Measurements from ENCODE around the gene DYRK1B.
"Not testable (repeated sequence)": the region's sequence is repeated elsewhere in the genome, so short reads cannot be mapped to it uniquely, and the experiment has no call there.

The DYRK1B gene

GRCh38 chr19:39833464-39834286 lies at the start of gene DYRK1B:
TSS of gene DYRK1B (minus strand) at chr19:39834162. CDS start at chr19:39831867, 2,295 bp downstream.
- DNase-seq: peak; percentile 93

DNA sequence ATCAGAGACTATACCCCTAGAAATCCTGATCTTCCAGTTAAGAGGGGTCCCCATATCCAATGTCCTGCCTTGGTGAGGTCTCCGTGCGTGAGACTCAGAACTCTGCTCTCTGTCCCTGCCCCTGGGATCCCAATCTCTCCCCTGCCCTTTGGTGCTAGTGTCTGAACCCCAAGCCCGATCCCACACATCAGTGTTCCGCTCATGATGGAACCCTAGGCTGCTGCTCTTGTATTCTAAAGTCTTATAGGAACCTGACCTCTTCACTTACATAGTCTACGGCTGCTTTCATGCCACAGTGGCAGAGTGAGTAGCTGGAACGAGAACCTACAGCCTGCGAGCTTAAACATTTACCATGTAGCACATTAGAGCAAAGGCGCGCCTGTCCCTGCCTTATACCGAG lies 48.7 kb upstream of the DYRK1B start:
- DNase-seq: not testable (repeated sequence)

GRCh38 chr19:39881495-39882110 lies 47.6 kb upstream of the DYRK1B start:
- peak; percentile 11 for DNase-seq

DNA sequence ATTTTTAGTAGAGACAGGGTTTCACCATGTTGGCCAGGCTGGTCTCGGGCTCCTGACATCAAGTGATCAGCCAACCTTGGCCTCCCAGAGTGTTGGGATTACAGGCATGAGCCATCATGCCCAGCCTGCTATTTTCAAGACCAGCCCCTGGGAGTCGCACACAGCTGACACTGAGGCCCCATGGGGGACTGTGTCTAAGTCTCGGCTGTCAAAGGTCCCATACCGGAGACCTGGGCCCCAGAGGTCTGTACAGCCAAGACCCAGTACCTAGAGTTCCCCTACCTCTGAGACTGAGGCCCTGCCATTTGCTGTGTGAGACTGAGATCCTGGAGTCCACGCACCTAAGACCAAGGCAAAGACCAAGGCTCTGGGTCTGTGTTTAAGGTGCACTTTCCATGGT lies 46.3 kb upstream of the DYRK1B start:
- DNase-seq: not testable (repeated sequence)

DNA sequence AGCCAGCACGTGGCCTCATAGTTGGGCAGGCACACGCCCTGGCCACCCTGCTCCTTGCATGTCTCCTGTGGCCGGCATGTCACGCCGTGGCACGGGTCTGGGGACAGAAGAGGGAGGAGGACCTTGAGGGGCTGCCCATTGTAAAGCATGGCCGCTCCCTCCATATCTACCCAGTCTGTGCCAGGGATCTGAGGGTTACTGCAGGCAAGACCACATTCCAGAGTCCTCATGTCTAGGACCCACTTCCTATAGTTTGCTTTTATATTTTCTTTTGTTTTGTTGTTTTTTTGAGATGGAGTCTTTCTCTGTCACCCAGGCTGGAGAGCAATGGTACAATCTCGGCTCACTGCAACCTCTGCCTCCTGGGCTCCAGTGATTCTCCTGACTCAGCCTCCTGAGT lies 45.8 kb upstream of the DYRK1B start:
- not testable (repeated sequence) for DNase-seq

DNA sequence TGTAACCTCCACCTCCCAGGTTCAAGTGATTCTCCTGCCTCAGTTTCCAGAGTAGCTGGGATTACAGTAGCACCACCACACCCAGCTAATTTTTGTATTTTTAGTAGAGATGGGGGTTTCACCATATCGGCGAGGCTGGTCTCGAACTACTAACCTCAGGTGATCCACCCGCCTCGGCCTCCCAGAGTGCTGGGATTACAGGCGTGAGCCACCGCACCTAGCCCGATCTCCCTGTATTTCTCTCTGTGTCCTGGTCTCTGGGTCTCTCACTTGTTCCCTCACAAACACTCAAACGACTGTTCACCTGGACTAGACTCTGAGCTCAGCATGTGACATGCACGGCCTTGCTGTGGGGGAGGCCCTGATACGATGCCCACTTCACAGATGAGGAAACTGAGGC lies 44.9 kb upstream of the DYRK1B start:
- DNase-seq: not testable (repeated sequence)

GRCh38 chr19:39878398-39878797 lies 44.4 kb upstream of the DYRK1B start:
- DNase-seq: no peak

- DNase-seq: not testable (repeated sequence)
Observed at GRCh38 chr19:39877982-39878381, 44.0 kb upstream of the DYRK1B start.

- DNase-seq: not testable (repeated sequence)
Observed at GRCh38 chr19:39877488-39877887, 43.5 kb upstream of the DYRK1B start.

DNA sequence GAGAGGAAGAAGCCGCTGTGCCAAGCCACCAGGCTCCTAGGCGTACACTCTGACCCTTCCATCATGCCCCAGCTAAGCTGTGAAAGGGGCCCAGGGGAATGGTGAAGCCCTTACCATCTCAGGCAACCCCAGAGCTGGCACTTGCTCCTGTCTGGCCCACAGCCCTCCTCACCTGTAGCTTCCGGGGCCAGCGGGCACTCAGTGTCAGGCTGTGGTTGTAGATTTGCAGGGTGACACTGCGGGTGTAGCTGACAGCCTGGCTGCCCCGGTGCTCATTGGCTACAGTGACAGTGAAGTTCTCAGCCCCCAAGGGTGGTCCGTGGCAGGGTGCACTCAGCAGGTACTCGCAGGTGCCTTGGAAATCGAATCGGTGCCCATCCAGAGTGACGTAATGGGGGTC lies 42.5 kb upstream of the DYRK1B start:
- not testable (repeated sequence) for DNase-seq

DNA sequence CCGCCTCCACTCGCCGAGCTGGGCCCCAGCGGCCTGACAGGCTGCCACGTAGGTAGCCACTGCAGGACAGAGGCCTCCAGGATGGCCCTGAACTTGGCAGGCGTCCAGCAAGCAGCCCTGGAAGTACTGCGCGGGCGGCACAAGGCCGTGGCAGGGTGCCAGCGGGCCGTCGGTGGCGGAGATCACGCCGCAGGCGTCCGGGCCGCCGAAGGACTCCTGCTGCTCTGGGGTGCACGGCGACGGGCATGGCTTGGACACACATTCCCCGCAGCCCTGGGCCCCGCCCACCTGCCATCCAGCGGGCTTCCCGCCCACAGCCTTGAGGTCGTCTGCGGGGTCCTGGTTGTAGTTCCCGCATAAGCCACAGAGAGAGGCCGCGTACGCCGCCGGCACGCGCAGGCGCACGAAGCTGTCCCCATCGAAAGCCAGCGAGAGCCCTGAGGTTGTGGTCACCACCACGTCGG lies 41.5 kb upstream of the DYRK1B start:
- DNase-seq: not testable (repeated sequence)

DNA sequence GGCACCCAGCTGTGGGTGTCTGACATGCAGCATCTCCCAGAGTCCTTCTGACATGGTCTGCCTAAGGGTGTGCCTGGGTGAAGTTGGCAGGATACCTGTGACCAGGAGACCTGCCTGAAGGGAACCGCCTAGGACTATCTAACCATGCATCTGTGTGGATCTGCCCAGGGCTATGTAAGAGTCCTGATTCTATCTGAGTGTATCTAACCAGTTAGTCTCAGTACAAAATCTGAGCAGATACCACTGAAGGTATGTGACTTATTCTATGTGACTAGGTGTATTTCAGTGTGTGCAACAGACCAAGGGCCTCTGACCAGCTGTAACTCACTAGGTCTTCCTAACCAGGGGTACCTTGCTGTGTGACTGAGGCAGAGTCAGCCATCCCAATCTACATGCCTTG lies 40.4 kb upstream of the DYRK1B start:
- no peak for DNase-seq

GRCh38 chr19:39873385-39873784 lies 39.4 kb upstream of the DYRK1B start:
- no peak for DNase-seq

DNA sequence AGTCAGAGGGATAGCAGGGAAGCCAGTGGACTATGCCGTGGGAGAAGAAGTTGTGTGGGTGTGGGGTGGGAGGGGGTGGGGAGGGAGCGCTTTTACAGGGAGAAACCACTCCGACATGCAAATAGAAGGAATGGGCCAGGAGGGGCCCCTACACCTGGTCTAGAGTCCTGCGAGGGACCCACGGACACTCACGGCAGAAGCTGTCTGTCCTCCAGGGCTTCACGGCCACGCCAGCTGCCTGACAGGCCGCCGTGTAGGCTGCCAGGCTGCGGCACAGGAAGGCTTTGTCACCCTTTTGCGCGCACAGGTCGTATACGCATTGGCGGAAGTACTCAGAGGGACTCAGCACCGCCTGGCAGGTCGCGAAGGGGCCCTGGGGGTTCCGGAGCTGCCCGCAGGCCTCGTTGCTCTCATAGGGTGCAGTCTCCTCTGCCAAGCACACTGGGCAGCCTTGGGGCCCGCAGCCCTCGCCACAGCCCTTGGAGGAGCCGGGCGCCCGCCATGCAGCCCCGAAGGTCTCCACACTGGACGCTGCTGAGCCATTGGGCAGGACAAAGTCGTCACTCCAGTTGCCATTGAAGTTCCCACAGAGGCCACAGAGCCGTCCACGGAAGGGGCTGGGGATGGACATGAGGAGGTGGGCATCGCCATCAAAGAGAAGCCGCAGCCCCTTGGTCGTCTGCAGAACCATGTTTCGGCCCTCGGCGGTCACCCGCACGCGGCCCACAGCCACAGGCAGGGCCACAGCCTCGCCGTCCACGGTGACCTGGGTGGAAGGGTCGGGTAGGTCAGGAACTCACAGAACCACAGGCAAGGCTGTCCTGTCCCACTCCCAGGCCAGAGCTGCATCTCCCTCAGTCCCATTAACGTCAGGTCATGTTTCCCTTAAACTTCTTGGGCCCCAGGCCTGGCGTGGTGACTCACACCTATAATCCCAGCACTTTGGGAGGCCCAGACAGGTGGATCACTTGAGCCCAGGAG lies 38.2 kb upstream of the DYRK1B start:
- DNase-seq: no peak

DNA sequence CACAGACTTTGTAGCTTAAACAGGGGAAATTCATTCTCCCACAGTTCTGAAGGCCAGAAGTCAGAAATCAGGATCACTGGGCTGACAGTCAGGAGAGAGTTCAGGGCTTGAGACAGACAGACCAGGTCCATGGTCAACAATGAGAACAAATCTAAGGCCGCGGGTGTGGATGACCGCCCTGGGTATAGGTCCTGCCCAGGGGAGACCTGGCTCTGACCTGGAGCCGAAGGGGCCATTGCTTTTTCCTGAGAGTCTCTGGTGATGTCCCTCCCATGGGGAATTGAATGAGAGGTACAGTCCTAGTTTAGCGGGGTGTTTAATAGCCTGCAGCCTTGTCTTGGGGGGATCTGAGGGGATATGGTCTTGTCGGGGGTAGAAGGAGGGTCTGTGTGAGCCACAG lies 37.4 kb upstream of the DYRK1B start:
- DNase-seq: no peak

- peak; percentile 26 for DNase-seq
Observed at GRCh38 chr19:39870171-39870971, 36.4 kb upstream of the DYRK1B start.

- no peak for DNase-seq
Observed at GRCh38 chr19:39867952-39868351, 34.0 kb upstream of the DYRK1B start.

GRCh38 chr19:39867133-39867532 lies 33.2 kb upstream of the DYRK1B start:
- DNase-seq: no peak

DNA sequence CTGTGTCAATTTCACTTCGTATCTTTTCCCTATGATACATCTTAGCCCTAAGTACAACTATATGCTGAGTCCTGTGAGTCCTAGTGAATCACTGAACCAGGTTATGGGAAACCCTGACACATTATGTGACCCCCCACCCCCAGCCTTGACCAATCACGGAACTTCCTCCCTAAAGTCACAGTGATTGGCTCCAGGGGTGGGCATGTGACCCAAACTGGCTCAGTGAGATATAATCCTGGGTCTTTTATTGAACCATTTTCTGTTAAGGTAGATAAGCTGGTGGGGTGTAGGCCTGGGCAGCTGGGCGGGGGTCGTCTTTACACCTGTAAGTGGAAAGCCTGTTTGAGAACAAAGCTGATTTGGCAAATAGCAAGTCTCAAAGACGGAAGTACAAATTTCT lies 32.0 kb upstream of the DYRK1B start:
- DNase-seq: no peak

- no peak for DNase-seq
Observed at GRCh38 chr19:39865186-39865585, 31.2 kb upstream of the DYRK1B start.

DNA sequence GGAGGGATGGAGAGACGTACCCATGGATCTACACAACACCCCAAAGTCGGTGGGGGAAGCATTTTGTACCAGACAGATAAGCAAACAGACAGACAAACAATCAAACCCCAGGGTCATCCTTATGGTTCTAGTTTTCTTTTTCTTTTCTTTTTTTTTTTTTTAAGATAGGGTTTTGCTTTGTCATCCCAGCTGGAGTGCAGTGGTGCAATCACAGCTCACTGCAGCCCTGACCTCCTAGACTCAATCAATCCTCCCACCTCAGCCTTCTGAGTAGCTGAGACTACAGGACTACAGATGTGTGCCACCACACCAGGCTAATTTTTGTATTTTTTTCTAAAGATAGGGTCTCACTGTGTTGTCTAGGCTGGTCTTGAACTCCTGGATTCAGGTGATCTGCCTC lies 30.2 kb upstream of the DYRK1B start:
- no peak for DNase-seq

DNA sequence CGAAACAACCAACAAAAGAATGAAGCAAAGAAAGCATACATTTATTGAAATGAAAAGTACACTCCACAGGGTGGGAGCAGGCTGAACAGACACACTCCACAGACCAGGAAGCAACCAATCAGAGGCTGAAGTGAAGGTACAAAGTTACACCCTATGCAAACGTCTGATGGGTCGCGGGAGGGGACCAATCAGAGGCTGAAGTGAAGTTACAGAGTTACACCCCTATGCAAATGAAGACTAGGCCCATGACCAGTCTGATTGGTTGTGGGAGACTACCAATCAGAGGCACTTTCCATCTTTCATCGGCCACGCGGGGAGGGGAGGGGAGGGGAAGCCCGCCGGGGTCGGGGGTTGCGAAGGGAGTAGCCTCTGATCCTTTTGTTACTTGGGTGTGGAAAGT lies 24.6 kb upstream of the DYRK1B start:
- no peak for DNase-seq
